ENCODE measurements around the gene TIAM1.

- TF ChIP-seq, protein P1, sequence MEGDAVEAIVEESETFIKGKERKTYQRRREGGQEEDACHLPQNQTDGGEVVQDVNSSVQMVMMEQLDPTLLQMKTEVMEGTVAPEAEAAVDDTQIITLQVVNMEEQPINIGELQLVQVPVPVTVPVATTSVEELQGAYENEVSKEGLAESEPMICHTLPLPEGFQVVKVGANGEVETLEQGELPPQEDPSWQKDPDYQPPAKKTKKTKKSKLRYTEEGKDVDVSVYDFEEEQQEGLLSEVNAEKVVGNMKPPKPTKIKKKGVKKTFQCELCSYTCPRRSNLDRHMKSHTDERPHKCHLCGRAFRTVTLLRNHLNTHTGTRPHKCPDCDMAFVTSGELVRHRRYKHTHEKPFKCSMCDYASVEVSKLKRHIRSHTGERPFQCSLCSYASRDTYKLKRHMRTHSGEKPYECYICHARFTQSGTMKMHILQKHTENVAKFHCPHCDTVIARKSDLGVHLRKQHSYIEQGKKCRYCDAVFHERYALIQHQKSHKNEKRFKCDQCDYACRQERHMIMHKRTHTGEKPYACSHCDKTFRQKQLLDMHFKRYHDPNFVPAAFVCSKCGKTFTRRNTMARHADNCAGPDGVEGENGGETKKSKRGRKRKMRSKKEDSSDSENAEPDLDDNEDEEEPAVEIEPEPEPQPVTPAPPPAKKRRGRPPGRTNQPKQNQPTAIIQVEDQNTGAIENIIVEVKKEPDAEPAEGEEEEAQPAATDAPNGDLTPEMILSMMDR (IDR thresholded peaks at IDR 0.05): no peak
- no peak for TF ChIP-seq POLR2A (IDR thresholded peaks at IDR 0.05)
- TF ChIP-seq POLR2AphosphoS5 (IDR thresholded peaks at IDR 0.05): no peak
- no peak for TF ChIP-seq EP300 (IDR thresholded peaks at IDR 0.05)
These were observed 20.3 kb upstream of the TIAM1 start for GRCh38 chr21:31364253-31364945.

Data from stomach (tissue), 4 donors.